ENCODE results near the gene TRIP11. TPM values are rescaled to one million over a fixed set of nuclear protein-coding genes. Genes with fewer than 3 reads are reported as not detected.

TRIP11 gene
- polyA plus RNA-seq, 1 donor from 2014 or later = 8.8 TPM

- Histone ChIP-seq H3K4me2 (ENCODE audit: low read length) (peak overlapping the region; percentile 33), H3K4me3 (ENCODE audit: low read length) (peak overlapping the region; percentile 93), H3K27ac (ENCODE audit: low read length) (peak overlapping the region; percentile 88), H3K36me3 (ENCODE audit: insufficient read depth, low read length) (no peaks in the 10 kb centered on the region), H3K27me3 (ENCODE audit: insufficient read depth, low read depth, low read length) (no peaks in the 10 kb centered on the region), H3K9me2 (ENCODE audit: insufficient read depth, low read length) (no peaks in the 10 kb centered on the region), H3K9ac (ENCODE audit: low read length) (peak overlapping the region; percentile 97), H3F3A (ENCODE audit: insufficient read depth, low read length, poor library complexity, severe bottlenecking) (peaks cover 5% of the 10 kb centered on the region), H3K9me3 (ENCODE audit: low read length) (no peaks in the 10 kb centered on the region), H4K20me1 (ENCODE audit: insufficient read depth) (no peaks in the 10 kb centered on the region), H3K79me2 (replicated peaks; ENCODE audit: insufficient read depth, low read length) (peaks cover 33% of the 10 kb centered on the region), H2AFZ (ENCODE audit: low read depth, low read length) (peak overlapping the region; percentile 85)
- no peak for TF ChIP-seq EZH2 (IDR thresholded peaks at IDR 0.05; ENCODE audit: borderline replicate concordance, insufficient read depth, low read length, poor library complexity, severe bottlenecking)
- no peak for TF ChIP-seq MXI1 (conservative IDR thresholded peaks at IDR 0.05; ENCODE audit: poor library complexity, severe bottlenecking)
- no peak for TF ChIP-seq CTCF (IDR thresholded peaks at IDR 0.05; ENCODE audit: poor library complexity, severe bottlenecking)
- TF ChIP-seq SMC3 (conservative IDR thresholded peaks at IDR 0.05; ENCODE audit: poor library complexity) = no peak
- no peak for TF ChIP-seq RAD21 (conservative IDR thresholded peaks at IDR 0.05)
- no peak for TF ChIP-seq TAF1 (IDR thresholded peaks at IDR 0.05; ENCODE audit: low read depth)
These were observed 1.3 kb upstream of the TRIP11 start for GRCh38 chr14:92041203-92041602.

- H3K27me3 ChIP-seq (ENCODE audit: insufficient read depth, low read depth, low read length) = no peaks in the 10 kb centered on the region
These were observed 682 bp upstream of the TRIP11 start for GRCh38 chr14:92040431-92041051.

More at GRCh38 chr14:92040431-92041051, 682 bp upstream of the TRIP11 start:
- H3K36me3 ChIP-seq (ENCODE audit: insufficient read depth, low read length) = no peaks in the 10 kb centered on the region
- TF ChIP-seq RAD21 (conservative IDR thresholded peaks at IDR 0.05) = no peak
- no peak for TF ChIP-seq SMC3 (conservative IDR thresholded peaks at IDR 0.05; ENCODE audit: poor library complexity)
- no peak for TF ChIP-seq EP300 (conservative IDR thresholded peaks at IDR 0.05; ENCODE audit: poor library complexity, severe bottlenecking)
- peak; percentile 57 for TF ChIP-seq MXI1 (conservative IDR thresholded peaks at IDR 0.05; ENCODE audit: poor library complexity, severe bottlenecking)
- peak; percentile 69 for TF ChIP-seq POLR2AphosphoS5 (IDR thresholded peaks at IDR 0.05)
- no peak for TF ChIP-seq EZH2 (IDR thresholded peaks at IDR 0.05; ENCODE audit: borderline replicate concordance, insufficient read depth, low read length, poor library complexity, severe bottlenecking)
- peak; percentile 77 for TF ChIP-seq REST (IDR thresholded peaks at IDR 0.05; ENCODE audit: borderline replicate concordance)
- TF ChIP-seq TAF1 (IDR thresholded peaks at IDR 0.05; ENCODE audit: low read depth) = peak; percentile 41
- H4K20me1 ChIP-seq (ENCODE audit: insufficient read depth) = no peaks in the 10 kb centered on the region
- H3K4me3 ChIP-seq (ENCODE audit: low read length) = peak overlapping the region; percentile 93
- H3K9ac ChIP-seq (ENCODE audit: low read length) = peak overlapping the region; percentile 97
- peak overlapping the region; percentile 33 for H3K4me2 ChIP-seq (ENCODE audit: low read length)
- no peaks in the 10 kb centered on the region for H3K9me3 ChIP-seq (ENCODE audit: low read length)
- H3K9me2 ChIP-seq (ENCODE audit: insufficient read depth, low read length) = no peaks in the 10 kb centered on the region
- H3F3A ChIP-seq (ENCODE audit: insufficient read depth, low read length, poor library complexity, severe bottlenecking) = peaks cover 5% of the 10 kb centered on the region
- H2AFZ ChIP-seq (ENCODE audit: low read depth, low read length) = peak overlapping the region; percentile 85
- peak overlapping the region; percentile 88 for H3K27ac ChIP-seq (ENCODE audit: low read length)
- H3K79me2 ChIP-seq (replicated peaks; ENCODE audit: insufficient read depth, low read length) = peaks cover 40% of the 10 kb centered on the region

Measured in neural cell (in vitro differentiated cells).